GM18502 (cell line): ENCODE results near the gene TTC39B.
A peak's percentile ranks its signal among the peaks of the same experiment; 100 is the strongest.

Source experiments
- ATAC-seq: cut with Tn5 transposase; IDR thresholded peaks from one replicate; pipeline ENCODE4 v1.9.1; 2021; ENCODE audit warnings: mild to moderate bottlenecking; ENCODE audit not compliant: unreplicated experiment, poor library complexity

TTC39B gene

DNA sequence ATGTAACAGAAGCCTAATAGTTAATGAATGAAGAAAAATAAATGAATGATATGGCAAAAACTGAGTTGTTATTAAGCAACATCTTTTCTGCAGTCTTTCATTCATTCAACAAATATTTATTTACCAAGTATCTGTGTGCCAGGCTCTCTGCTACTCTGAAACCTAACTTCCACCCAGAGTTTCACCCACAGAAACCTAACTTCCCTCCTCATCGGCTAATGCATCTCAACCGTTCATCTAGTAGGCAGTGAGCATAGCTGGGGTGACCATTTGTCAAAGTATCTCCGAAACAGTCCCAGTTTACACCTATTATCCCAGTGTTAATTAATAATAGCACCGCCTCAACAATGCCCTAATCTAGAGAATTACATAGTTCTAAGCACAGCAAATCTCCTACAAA is 1.5 kb downstream of the TTC39B start:
- no peak for ATAC-seq

DNA sequence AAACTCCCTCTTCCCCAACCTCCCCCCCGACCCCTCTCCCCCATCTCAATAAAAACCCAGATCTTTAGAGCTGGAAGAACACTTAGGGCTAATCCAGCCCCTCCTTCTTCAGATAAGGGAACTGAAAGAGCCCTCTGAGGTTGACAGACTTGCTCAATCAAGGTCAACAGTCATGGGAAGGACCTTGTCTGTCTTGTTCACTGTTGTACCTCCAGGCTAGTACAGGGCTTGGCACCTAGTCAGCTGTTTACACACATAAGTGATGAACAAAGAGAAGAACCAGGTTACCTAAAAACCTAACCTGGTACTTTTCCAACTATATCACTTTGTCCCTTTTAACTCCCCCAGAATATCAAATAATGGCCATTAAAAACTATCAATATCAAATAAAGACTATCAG is 2.4 kb downstream of the TTC39B start:
- peak; percentile 34 for ATAC-seq

DNA sequence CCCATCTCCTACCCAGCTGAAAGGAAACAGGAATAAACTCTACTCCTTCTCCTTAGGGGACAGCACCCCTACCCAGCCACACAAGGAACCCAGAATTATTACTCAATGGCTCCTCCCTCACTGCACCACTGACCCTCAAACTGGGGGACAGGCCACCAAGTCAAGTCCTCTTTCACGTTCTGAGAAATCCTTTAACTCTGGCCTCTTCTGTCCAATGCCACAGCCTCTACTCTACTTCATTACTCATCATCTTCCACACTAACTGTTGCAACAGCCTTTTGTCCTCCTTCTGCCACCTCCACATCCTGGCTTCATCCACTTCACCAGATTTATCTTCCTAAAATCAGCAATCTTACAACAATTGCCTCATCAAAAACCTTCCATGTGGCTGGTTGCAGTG is 6.8 kb downstream of the TTC39B start:
- no peak for ATAC-seq

DNA sequence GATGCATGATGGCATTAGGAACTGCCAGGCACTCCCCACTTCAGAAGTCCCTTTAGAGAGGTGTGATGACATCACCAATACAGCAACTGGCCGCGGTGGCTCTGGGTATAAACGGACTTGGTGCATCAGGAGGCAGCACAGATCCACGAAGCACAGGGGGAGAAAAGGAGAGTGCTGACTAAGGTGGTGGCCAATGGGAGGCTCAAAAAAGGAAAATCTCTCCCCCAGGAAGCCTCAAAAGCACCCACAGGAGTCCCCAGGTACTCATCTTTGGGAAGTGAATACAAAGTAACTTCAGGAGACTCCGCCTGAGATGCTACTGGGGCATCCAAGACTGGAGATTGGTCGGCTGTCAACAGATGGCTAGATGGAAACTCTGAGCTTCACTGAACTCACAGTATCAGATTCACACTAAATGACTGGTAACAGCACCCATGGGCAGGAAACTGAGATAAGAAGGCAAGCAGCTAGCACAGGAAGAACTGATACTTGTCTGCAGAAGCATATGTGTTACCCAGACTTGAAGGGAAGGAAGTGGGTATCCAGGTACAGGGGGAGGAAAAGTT is 7.6 kb downstream of the TTC39B start:
- peak; percentile 90 for ATAC-seq

DNA sequence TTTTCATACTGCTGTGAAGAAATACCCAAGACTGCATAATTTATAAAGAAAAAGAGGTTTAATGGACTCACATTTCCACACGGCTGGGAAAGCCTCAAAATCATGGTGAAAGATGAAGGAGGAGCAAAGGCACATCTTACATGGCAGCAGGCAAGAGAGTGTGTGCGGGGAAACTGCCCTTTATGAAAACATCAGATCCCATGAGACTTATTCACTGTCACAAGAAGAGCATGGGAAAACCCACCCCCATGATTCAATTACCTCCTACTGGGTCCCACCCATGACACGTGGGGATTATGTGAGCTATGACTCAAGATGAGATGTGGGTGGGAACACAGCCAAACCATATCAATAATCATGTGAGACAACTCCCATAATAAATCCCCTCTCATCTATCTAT is 8.7 kb downstream of the TTC39B start:
- no peak for ATAC-seq

DNA sequence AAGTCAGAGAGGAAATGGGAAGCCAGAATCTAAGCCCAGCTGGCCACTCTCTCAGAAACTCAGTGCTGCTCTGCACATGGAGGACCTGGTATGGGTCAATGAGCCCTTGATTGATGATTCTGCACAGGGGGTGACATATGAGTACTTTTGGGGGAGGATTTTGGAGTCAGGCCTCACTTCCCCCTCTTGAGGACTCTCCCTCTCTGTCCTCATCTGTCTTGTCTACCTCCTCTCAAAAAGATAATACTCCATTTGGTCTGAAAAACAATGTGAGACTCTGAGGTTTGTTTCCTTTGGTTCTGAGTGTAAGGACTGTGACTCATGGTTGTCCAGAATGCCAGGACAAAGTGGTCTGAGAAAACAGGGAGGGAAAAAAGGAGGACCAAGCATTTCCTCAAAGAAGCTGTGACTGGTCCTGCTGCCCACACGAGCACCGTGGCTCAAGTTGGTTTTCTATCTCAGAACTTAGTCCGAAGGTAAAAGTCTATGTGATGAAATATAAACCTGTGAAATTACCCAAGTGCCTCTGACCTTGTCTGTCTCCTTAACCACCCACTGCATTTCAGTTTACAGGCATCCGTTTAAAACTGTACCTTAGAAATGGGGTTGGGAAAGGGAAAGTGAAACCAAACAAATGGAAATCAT is 11.1 kb downstream of the TTC39B start:
- peak; percentile 29 for ATAC-seq

DNA sequence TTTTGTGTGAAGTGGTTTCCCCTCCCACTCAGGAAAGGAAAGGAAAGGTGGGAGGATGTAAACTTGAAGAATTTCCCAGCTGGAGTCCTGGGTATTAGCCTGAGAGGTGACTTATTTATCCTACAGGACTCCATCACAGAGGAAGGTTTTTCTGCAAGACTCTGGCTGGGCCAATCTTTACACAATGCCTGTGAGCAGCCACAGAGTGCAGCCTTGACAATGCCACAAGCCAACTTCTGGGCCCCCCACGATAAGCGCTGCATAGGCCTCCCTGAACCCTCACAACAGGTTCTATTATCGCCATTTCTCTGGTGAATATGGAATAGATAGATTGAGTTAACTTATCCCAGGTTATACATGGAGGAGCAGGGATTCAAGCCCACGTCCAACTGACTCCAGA is 12.4 kb downstream of the TTC39B start:
- no peak for ATAC-seq

DNA sequence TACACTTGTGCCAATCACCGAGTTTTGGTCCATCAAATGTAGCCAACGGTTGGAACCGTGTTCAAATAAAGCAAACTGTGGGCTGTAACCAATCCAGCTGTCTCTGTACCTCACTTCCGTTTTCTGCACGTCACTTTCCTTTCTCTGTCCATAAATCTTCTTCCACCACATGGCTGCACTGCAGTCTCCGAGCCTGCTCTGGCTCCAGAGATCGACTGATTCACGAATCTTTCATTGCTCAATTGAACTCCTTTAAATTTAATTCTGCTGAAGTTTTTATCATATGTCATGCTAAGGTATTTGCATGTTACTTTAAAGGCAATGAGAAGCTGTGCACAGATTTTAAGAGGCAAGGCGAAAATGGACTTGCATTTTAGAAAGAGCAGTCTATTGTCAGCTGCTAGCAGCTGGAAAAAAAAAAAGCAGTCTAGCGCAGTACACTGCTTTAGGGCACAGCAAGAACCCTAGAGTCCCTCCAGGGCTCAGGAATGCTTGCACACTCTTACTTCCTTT is 13.2 kb downstream of the TTC39B start:
- no peak for ATAC-seq

DNA sequence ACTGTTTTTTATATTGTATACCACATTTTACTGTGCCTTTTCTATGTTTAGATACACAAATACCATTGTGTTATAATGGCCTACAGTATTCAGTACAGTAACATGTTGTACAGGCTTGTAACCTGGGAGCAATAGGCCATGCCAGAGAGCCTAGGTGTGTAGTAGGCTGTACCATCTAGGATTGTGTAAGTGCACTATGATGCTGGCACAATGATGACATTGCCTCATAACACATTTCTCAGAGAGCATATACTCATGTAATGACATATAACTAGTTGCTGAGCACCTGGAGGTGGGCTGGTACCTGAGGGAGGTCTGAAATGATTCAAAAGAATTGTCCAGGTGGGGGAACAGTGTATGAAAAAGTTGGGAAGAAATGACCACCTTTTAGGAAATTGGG is 13.9 kb downstream of the TTC39B start:
- ATAC-seq: no peak

DNA sequence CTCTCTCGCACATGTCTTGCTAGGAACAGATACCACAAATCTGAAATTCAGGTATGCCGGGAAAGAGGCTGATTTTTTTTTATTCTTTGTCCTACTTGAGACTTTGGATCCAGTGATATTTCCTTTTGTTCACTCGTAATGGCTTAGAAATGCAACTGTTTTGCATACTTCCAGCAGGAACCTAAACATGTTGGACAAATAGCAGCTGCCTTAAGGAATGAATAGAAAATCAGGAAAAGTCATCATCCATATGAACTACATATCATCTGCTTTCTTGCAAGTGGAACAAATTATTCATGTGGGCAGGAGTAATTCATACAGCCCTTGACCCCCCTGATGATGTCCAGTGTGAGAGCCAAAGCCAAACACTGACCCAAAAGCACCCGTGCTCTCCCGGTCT is 17.4 kb downstream of the TTC39B start:
- ATAC-seq: no peak

DNA sequence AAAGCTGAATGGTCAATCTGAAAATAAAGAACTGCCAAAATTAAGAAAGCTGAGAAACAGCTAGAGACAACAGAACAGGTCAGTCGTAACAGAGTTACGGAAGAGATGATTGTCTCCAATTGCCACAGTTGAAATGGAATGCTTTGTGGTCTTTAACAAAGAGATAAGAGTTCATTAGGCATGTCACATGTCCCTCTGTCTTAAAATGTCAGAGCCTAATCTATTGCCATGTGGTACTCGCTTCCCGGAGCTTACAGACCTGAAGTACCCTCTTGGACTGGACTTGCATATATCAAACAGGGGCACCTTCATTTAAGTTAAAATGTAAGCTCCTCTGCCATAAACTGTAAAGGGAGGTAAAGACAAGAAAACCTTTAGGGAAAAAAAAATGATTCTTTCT is 19.7 kb downstream of the TTC39B start:
- ATAC-seq: no peak

DNA sequence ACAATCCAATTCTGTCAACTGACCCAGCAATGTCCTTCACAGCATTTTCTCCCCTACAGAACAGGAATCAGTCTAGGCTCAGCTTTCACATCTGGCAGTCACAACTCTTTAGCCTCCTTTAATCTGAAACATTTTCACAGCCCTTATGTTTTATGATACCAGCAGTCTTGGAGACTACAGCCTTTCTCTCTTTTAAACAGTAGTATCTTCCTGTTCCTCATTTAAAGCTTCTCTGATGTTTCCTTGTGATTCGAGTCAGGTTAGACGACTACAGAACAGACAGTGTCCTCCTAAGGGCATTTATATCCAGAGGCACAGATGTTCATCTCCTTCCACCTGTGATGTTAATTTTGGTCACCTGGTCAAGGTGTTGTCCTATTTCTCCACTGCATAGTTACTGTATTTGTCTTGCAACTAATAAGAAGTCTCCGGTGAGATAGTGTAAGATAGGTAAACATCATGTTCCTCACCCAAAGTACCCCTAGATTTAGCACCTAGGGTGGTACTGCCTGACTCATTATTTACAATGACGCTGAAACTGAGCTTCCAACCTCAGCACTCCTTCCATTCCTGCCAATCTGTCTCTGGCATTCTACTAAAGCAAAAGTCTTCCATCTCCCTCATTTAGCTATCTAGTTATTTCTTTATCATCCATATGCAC is 20.7 kb downstream of the TTC39B start:
- ATAC-seq: no peak

DNA sequence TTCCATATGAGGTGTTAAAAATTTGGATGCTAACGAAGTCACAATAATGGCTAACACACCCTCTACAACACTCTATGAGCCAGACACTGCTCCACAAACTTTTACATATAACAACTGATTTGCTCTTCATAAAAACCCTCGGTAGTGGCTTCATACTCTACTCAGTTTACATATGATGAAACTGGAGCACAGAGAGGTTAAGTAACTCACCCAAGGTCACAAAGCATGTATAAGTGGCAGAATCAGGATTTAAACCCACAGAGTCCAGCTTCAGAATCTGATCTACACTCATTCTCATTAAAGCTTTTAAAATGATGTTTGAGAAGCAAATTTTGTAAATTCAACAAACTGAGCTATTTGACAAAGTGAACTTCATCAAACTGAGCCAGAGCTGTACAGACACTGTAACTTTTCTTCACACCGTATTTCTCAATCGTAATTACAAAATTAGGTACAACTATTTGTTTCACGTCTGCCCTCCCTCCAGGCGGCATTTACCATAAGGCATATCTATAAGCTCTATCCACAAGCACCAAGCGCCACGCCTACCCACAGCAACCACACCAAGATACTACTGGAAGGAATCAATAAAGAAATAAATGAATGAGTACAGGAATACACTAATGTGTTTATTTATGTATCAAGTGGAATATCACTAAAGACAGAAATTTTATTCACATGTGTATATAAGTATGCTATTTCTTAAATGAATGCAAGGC is 24.3 kb downstream of the TTC39B start:
- ATAC-seq: no peak

DNA sequence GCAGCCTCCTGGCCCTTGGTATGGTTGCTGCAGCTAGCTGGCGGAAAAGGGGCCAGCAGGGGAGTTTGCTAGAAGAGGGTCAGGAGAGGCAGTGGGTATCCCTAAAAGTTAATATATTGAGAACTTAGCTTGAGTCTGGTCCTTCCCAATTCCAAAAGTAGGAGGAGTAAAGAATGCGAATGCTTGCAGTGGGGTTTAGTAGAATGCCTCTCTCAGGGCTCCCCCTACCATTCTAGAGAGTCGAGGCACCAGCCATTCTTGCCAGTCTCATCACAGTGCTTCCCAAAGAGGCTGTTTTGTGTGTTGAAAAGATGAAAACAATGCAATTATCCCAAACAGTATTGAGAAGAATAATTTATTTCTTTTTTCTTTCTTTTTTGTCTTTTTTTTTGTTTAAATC is 26.4 kb downstream of the TTC39B start:
- ATAC-seq: no peak

DNA sequence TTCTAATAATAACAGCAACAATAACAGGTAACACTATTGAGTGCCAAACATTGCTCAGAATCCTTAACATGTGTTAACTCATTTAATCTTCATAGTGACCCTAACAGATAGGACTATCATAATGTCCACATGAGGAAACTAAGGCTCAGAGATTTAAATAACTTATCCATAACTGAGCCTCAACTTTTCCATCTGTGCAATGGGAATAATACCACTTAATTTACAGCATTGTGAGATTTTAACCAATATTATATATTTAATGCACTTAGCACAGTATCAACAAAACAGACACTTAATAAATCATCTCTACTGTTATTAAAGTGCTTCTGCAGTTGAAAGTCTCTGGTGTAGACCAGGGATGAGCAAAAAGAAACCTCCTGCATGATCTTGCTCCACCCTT is 28.2 kb downstream of the TTC39B start:
- ATAC-seq: no peak

DNA sequence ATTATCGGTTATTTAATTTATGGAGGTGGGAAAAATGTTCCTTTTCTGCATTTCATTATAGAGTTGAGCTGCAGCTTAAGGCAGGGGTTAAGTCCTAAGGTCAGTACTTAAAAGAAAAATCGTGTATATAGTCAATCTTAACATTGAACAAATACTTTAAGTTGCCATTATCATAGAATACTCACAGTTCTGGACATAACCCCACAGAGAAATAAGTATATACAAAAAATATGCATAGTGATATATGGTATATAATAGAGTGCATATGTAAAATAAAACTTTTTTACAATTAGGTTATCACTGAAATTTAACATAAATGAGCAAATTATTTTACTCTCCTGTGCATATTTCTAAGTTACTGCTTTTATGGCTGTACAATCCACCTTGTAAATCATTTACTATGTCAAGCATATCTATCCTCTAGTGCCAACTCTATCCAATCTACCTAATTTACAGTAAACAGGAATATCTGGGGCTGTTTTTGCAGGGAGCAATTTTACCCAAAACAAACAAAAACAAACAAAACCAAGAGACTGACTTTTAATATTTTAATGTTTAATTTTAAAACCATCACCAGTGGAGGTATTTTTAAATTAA is 28.8 kb downstream of the TTC39B start:
- ATAC-seq: peak; percentile 8

DNA sequence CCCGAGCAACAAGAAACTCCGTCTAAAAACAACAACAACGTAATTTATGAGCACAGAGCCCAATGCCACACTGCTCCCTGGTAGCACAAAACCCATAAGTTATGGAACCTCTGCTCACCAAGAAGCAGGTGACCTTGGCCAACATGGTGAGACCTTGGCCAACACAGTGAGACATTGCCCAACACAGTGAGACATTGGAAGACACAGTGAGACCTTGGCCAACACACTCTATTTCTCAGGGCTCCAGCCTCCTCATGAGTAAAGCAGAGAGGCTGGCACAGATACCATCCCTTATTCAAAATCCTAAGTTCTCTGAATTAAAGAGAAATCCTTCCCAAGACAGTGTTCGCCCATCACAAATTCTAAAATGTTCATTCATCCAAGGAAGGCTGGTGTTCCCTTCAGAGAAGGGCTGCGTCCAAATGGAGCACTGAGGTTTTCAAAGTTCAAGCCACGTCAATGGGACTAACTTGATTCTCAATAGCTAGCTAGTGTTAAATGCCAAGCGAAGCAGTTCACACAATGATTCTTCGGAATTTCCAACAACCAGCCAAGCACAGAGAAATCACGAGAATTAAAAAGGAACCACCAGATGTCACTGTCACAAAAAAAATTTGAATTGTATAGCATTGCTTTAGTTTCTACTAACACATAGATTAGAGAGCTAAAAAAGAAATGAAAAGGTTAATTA is 29.5 kb downstream of the TTC39B start:
- peak; percentile 45 for ATAC-seq

DNA sequence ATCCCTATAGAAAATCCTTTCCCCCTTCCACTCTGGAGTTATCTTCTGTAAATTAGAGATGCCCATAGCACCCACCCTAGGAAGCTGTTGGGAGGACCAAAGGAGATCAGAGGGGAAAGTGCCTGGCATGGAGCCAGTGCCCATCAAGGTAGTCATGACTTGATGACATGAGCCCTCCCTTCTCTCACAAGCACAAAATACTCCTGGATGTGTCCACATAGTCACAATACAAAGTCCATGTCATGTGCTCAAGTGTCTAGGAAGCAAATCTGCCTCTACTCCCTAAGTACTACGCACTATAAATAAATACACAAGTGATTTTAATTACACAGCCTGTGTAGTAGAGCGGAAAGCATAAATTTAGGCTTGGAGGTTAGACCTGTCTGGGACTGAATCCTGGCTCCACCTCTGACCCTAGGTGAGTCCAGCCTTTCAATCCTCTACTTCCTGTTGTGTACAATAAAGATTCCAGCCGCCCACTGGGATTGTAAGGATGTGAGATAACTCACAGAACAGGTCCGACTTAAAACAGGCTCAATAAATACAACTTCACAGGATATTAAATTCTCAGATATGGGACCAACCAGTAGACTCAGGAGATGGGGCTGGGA is 30.6 kb downstream of the TTC39B start:
- no peak for ATAC-seq

DNA sequence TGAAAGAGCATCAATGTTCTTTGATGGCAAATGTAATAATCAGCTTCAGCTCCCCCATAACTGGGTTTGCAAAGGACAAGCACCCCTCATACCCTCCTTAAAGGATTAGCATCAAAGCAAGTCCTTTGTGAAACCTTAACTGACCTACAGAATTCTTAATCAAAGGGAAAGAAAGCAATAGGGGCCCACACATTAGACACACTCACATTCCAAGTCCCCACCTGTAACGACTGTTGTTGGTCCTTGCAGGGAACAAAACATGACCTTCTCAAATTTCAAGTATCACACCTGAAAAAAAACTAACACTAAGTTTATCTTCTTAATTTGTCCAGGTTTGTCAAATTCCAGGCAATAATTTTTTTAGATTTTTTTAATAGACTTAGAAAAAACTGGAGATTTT is 32.6 kb downstream of the TTC39B start:
- ATAC-seq: no peak

DNA sequence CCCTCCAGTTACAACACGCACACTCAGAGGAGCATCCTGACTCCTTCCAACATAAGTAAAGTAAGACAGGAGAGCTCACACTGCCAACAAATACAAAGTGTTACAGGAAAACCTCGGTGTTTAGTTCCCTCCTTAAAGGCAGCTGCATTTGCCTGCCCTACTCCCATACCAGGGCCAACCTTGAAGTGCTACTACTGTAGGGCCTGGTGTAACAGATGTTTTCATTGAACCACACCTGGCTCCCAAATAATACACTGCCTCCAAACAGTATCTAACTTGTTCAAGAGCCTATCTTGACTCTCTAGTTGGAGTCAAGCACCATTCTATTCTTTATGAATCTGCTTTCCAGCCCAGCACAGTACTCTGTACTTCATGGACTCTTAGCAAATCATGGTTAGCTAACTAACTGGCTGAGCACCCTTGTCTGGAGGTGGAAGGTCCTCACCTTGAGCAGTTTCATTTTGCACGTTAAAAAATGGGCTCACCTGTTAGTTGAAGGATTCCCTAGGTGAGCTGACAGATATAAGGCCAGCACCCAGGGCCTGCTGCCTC is 34.6 kb downstream of the TTC39B start:
- no peak for ATAC-seq
